Stimulated activated CD4-positive, alpha-beta T cell treated with anti-CD3 and anti-CD28 coated beads, Interleukin-1b, Interleukin-23, amount 100 ng/mL, for 24 hours (primary cell): ENCODE data around the gene THADA.

Source experiments
- DNase-seq, 4 experiments: peaks; one replicate each; pipeline ENCODE4 v3.0.0-alpha.2; 2020; ENCODE audit warnings: low read depth in 4 of 4, low spot score in 1 of 4

THADA gene

DNA sequence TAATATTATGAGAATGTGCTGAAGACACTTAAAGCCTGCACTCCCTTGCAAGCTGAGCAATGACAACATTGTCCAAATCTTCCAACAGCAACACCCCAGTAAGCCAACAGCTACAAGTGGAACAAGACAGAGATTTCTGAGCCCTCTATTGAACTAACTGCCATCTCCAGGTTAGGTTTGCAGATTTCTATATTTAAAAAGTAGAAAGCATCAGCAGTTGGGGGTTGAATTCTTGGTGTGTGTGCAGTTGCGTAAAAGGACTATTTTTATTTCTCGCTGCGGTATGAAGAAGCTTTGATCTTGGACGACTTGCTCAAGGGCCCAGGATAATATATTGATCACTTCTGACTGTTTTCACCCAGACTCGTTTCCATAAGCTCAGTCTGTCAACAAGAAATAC is 263.2 kb downstream of the THADA start:
- no peak for DNase-seq

DNA sequence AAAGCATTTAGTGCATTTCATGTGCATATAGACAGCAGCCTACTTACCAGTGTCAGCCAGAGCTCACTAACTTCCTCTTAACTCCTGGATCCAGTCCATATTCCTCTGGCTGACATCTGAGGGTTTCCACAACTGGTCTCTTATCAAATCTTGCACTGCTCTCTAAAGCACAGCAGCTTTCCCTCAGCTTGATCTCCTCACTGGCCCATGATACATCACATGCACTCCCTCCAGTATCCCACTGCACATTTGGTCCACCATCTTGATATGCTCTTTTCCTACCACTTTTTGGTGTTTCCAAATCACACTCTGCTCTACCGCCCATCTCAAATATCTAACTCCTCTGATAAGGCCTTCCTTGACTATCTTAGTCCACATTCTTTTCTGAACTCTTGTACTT is 264.4 kb downstream of the THADA start:
- DNase-seq, result no peak

DNA sequence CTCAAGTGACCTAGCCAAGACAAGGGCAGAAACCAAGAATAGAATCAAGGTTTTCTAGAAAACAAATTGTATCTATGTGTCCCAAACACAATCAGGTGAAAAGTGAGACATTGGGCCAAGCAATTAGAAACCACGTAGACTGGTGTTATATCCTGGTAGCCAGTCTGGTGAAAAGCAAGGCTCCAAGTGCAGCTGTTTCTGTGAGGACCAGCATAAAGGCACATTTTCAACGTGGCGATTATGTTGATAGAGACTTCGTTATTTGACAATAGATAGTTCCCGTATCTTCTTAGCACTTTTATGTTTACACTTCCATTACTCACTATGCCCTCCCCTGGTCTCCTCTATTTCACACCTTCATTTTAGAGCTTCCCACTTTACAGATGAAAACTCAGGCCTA is 266.2 kb downstream of the THADA start:
- DNase-seq, result no peak

DNA sequence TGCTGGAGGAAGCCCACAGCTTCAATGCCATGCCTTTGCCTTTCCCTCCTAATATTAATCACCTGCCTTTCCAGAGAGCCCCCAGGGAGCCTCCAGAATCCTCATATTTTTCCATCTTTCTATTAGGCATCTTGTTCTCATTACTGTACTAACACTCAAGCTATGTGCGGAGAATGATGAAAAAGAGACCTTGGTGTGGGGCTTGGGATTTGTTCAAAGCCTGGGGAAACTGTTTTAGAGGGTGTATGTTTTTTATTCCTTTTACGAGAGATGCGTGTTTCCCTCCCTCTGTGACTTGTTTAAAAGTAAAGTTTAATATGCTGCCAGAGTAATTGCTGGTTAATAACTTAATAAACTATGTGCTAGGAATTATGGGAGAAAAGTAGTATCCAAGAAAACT is 267.0 kb downstream of the THADA start:
- DNase-seq, result no peak

DNA sequence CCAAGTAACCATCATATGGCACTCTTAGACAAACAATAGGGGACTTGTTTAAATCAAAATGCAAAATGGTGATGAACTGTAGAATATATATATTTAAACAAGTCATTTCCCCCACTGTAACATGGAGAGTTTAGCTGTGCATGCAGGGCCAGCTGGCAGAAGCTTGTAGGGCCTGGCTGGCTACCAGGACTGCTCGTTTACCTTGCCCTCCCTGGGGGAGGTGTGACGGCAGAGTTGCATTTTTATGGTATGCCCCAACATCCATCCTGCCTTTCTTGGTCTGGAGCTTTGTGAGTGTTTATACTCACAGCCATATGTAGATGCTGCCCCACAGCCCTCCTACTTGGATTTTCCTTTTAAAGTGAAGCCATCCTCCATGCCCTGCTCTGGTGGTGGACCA is 267.7 kb downstream of the THADA start:
- no peak for DNase-seq

DNA sequence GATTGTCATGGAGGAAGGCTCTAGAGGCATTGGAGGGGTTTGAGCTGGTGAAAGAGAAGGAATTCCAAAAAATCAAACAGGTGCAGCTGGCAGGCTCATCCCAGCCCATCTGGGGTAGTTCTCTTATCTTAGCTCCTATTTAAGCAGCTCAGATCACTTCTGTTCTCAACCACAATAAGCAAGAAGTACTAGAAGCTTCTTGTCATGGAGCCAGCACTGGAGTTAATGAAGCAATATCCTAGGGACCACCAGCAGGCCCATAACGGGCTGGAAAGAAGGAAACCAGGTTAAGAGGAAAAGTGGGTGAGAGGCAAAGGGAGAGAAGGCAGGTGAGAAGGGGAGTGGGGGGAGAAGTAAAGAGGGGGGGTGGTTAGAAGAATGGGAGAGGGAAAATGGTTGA is 268.7 kb downstream of the THADA start:
- DNase-seq, result no peak

DNA sequence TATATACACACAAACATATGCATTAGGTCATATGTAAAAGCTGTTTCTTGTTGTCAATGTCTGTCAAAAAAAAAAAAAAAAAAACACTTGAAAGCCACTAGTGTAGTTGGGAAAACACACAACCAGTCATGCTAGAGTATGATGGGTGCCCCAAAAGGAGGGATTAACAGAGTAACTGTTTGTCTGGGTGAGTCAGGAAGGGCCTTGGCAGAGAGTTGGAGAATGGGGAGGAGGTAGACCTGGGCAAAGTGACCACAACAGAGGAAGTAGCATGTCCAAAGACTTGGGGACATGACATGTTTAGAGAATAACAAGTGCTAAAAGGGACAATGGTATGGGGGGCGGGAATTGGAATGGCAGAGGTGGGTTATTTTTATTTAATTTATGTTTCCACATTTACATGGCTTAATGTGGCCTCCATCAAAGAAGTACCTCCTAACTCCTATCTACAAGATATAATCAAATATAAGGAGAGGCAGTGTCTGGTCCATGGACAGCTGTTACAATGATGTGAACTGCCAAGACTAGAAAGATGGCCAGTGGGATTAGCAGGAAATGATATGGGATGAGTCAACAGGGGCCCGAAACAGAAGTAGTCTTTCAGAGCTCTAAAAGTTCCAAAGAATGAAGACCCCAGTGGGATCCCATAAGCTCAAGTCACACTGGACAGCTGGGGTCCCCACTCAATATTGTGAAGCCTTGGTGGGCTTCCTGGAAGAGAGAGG is 269.6 kb downstream of the THADA start:
- no peak for DNase-seq

DNA sequence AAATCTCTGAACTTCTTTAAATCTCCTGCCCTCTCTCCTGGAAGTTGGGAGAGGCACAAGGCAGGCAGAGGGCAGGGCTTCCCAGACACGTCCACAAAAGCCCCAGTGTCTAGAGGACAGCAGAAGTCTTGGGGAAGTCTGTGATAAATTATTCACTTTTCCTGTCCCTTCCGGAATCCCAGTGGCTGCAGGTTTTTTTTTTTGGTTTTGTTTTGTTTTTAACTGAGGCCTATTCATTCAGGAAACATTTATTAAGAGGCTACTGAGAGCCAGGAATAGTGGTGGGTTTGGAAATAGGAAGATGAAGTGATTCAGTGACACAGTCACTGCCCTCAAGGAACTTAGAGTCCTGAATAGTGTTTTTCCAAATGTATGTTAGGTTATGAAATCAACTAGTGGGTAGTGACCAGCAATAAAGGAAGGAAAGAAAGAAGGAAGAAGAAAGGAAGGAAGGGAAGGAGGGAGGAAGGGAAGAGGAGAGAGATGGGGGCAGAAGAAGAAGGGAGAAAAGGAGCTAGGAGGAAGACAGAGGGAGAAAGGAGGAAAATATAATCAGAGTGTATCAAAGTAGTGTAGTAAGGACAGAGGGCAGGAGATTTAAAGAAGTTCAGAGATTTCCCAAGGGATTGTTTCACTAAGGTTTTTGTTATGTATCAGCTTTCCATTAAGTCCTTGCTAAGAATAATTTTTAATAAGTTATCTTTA is 270.6 kb downstream of the THADA start:
- DNase-seq, result no peak

DNA sequence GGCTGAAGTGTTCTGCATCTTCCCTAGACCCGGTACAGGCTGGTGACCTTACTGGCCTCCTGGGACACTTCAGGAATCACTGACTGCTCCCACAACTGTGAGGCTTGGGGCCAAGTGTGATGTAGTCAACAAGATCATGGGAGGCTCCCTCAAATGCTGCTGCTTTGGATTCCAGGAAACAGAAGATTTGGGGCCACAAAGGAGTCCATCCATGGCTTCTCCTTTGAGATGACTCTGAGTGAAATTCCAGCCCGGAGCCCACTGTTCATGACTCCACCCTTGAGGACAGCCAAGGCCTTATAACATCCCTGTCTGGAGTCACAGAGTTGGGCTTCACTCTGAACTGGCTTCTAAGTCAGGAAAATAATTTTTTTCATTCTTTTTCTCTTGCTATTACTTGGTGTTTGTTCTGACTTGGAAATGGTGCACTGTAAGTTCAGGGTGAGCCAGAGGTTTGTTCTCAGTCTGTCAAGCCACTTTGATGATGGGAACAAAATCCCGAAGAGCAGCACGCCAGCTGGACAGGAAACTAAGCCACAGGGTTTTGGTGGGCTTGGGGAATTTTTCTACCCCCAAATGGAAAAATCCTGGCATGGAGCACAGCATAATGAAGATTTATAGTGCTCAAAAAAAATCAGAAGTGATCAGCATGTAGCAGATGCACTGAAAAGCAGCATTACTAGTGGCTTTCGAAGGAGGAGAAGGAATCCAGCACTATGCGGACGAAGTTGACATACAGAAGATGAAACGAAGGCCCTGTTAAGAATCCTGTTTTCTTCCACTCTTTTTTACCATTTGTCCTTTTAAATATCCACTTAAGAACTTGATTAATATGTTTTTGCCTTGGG is 271.4 kb downstream of the THADA start:
- no peak for DNase-seq

DNA sequence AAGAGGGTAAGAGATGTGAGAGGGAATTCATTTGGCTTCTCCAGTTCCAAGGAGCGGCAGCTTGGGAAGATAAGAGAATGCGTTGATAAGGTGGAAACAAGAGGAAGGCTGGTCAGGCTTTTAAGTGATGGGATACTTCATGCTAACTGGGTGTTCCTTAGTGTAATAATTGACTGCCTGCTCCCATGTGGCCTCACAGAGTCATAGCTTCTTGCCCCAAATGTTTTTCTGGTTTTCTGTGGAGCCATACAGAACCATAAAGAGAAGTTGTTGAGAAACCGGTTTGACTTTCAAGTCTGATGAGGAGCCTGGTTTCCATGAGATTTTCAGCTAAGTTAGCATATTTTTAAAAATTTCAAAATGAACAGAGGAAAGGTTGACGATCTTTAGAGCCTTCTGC is 272.0 kb downstream of the THADA start:
- DNase-seq, result no peak

DNA sequence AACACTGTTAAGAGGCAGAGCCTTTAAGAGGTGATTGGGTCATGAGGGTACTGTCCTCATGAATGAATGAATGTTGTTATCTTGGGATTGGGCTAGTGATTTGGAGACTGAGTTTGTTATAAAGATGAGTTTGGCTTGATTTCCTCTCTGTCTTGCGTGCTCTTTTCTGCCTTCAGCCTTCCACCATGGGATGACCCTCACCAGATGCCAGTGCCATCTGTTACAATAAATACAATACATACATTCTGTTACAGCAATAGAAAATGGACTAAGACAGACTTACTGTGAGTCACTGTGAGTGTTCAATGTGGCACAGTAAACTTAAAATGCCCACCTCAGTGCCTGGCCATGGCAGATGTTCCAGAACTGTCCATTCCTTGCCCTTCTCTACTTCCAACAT is 274.4 kb downstream of the THADA start:
- no peak for DNase-seq

DNA sequence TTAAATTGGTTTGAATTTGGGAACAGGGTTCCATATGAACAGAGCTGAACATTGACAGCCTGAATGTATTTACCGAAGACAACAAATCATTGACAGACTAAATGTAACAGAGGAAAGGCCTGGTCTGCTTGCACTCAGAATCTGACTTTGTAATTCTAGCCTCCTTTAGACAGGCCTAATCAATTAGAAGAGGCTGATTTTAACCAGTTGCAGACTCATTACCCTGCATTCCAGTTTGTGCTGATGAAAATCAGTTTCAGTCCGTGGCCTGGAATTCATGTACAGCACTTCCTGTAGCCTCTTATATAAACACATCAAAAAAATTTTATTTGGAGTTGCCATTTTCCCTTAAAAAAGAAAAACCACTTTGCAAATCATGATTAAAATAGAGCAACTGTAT is 276.3 kb downstream of the THADA start:
- no peak for DNase-seq

DNA sequence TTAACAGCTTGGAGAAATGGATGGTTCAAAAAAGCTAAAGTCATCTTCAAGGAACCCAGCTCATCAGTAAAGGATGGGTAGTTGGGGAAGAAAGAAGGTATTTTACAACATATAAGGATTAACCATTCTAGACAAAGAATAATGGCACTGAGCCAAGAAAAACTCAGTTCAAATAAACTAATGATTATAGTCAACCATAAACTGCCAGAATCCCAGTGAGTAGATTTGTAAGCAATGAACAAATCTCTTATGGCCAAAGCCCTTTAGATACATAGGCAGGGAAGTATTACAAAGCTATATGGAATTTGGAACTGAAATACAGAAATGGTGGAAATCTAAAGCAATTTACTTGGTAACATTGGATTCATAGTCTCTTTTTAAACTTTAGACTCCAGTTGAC is 277.0 kb downstream of the THADA start:
- DNase-seq, result no peak

DNA sequence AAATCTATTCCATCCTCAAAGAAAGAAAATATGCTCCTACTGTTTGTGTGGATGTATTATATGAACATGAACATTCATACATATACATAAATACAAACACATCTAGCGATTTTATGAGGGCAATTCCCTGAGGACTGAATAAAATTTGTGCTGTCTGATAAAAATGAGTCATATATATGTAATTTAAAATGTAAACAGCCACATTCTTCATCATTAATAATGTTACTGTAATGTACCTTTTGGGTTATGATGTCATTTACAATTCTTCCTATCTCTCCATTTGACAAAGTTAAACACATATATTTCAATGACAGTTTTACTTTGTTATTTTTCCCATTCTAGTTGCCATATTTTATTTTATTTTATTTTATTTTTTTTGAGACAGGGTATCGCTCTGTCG is 278.2 kb downstream of the THADA start:
- no peak for DNase-seq

DNA sequence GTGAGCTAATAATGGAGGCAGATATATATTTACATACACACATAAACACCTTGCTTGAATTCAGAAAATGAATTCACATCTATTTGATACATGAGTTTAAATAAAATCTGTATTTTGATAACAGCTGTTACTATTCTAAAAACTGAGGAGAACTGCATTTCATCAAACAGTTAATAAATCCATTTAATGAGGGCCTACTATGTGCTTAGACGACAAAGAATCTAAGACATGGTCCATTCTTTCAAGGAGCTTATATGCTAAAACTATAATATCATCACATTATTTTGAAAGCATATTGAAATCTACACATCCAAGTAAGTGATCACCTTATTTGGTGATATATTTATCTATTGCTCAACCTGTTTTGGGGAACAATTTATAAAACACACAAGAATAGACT is 278.6 kb downstream of the THADA start:
- DNase-seq, result no peak

DNA sequence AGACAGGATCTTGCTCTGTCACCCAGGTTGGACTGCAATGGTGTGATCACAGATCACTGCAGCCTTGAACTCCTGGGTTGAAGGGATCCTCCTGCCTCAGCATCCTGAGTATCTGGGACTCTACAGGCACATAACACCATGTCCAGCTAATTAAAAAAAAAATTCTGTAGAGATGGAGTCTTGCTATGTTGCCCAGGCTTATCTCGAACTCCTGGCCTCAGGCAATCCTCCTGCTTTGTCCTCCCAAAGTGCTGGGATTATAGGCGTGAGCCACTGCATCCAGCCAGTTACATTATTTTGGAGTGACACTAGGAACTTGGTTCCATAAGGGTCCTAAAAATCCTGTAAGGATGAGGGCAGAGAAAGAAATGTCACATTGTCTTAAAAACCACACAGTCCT is 280.4 kb downstream of the THADA start:
- DNase-seq, result no peak

DNA sequence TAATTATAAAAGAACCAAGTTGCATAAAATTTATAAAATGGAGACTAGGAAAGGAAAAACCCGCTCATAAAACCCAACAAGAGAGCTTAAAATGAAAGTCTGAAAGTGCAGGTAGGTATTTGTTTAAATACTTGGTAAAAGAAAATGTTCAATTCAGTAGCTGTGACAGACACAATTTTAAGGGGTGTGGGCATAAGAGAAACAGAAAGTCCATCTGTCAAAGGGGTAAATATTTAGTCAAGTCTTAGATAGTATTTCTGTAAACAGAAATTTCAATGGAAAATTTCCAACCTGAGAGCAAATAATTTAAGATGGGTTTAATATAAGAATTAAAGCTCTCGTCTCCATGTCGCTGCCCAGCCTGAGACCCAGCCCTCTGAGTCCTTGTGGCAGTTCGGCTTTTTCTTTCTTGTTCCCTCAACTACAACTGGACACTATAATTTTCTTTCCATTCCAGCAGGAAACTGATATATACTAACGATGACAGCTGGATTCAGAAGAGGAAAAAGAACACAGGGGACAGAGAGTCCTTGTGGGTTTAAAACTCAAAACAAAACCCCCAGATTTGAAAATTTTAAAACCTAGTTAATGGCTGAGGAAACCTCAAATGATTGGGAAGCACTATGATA is 281.4 kb downstream of the THADA start:
- DNase-seq, result no peak

DNA sequence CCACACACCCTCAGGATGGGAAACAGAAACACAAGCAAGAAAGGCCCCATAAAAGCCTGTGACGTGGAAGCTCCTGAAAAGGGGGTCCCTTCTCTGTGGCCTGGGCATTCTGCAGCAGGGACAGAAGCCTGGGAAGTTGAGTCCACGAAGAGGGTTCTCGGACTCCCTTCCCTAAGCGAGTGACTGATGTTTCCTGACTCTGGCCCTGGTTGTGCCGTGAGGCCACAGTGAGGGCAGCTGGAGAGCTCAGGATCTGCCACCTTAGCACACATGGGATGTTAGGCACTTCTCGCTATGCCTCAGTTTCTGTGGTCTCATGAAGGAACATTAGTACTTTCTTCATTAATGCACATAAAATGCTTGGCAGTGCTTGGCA is 282.2 kb downstream of the THADA start:
- no peak for DNase-seq

DNA sequence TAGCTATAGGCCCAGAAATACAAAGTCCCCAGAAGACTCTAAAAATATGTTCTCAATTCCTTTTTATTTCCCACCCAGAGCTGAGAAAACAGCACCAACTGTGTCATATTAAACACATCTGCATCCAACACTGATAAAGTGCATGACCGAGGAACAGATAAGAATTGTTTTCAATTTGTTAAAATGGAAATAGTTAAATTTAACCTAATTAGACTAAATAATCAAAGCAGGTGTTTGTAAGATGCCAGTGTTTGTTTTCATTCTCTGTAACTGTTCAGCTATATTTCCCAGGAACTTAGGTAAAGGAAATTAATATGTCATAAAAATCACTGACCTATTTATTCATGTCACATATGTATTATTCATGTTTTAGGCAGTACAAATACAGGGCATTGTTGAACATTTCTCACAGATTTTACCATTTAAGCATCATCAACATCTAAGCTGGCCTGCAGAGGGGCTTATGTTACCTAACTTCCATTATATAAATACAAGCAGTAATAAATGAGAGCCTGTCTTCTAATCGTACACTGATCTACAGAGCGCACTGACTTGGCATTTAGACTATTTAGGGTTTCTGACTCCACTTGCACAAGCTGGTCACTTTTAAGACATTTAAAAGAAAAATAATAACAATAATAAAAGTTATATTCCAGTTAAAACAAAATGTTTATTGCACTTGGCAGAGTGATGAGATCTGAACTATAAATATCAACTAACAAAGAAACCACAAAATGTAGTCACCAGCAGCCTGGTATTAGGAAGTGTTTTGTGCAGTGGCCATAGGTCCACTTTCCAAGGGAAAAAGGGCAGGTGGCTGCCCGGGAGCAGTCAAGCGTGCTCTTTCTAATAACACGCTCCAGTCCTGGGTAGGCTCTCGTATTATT is 282.8 kb downstream of the THADA start:
- no peak for DNase-seq

DNA sequence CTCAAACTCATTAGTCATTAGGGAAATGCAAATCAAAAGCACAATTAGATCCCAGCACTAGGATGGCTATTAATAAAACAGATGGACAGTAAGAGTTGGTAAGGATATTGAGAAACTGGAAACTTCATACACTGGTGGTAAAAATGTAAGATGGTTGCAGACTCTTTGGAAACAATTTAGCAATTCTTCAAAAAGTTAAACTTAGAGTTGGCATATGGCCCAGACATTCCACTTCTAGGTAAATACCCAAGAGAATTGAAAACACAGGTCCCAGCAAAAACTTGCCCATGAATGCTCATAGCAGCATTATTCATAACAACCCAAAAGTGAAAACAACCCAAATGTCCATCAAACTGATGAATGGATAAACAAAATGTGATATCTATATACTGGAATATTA is 284.6 kb downstream of the THADA start:
- DNase-seq, result no peak

DNA sequence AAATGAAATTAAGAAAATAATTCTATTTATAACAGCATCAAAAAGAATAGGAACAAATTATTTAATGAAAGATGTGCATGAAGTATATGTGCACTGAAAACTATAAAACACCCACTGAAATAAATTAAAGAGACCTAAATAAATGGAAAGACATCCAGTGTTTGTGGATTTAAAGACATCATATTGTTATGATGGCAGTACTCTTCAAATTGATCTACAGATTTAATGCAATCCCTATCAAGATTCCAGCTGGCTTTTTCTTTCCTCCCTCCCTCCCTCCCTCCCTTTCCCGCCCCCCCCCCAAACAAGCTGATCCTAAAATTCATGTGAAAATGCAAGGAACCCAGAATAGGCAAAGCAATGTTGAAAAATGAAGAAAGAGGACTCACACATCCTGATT is 285.9 kb downstream of the THADA start:
- no peak for DNase-seq
